GM19468 (cell line): ENCODE measurements around the gene NRM.
A peak's percentile ranks its signal among the peaks of the same experiment; 100 is the strongest.
"Not testable (repeated sequence)": the region's sequence is repeated elsewhere in the genome, so short reads cannot be mapped to it uniquely, and the experiment has no call there.

Experiments
- ATAC-seq: cut with Tn5 transposase; IDR thresholded peaks from one replicate; pipeline ENCODE4 v1.9.1; 2021; ENCODE audit warnings: mild to moderate bottlenecking, moderate library complexity, moderate number of reproducible peaks; ENCODE audit not compliant: unreplicated experiment; ENCODE audit errors: extremely low read depth

Gene NRM

DNA sequence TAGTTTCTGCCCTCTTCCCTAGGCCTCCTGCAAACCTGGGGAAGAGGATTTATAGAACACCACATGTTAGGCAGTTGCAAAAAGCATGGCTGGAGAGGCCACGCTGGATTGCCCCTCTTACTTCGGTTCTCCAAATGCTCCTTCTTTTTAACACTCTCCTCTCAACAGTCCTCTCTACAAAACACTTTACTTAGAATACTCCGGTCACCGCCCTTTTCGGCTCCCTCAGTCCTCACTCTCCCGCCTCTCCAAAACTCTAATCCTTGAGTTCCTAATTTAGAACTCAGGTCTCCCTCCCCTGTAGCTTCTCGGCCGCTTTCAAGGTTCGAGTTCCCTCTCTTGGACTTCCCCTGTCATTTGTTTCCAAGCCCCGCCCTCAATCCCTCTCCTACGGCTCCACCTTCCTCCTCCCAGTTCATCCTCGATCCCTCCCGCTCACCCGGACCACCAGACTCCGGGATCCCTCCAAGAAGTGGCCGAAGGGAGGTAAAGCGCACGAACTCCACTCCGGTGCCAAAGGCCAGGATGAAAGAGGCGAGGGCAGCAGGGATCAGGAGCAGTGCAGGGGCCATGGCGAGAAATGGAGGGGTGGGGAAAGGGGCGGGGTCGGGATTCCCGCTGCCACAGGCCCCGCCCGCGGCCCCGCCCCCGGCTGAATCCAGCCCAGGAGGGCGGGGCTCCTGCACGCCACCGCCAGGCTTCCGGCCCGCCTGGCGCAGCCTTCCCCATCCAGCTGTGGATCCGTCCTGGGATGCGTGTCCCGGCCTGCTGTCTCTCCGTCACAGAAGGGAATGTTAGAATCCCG lies at the start of gene NRM:
TSS of gene NRM (minus strand) at position 582 of the 805 bp plus-strand sequence. CDS start at position 572, 10 bp downstream.
- no peak for ATAC-seq

GRCh38 chr6:30740540-30740870 lies 49.7 kb upstream of the NRM start:
- ATAC-seq = no peak

GRCh38 chr6:30738532-30738931 lies 47.7 kb upstream of the NRM start:
- no peak for ATAC-seq

- ATAC-seq = no peak
Observed at GRCh38 chr6:30735668-30736314, 45.0 kb upstream of the NRM start.

DNA sequence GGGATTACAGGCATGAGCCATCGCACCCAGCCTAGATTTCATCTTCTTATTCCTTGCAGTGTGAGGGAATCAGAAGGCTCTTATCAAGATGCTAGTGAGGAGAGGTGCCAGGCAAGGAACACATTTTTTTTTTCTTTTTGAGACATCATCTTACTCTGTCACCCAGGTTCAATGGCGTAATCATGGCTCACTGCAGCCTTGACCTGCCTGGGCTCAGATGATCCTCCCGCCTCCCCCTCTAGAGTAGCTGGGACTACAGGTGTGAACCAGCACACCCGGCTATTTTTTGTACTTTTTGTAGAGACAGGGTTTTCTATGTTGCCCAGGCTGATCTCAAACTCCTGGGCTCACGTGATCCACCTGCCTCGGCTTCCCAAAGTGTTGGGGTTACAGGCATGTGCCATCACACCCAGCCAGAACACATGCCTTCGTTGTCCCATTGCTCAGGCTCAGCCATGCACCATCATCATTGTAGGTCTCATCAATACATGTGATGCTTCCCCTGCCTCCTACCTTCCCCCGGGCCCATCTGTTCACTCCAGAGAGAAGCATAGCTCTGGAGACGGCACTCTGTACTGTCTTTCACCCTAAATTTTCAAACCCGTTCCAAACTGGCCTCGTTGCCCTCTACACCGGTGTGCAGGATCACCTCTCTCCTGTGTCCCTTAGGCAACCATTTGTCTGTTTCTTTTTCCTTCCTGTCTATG lies 41.6 kb upstream of the NRM start:
- no peak for ATAC-seq

GRCh38 chr6:30730601-30731435 lies 40.0 kb upstream of the NRM start:
- peak; percentile 65 for ATAC-seq

DNA sequence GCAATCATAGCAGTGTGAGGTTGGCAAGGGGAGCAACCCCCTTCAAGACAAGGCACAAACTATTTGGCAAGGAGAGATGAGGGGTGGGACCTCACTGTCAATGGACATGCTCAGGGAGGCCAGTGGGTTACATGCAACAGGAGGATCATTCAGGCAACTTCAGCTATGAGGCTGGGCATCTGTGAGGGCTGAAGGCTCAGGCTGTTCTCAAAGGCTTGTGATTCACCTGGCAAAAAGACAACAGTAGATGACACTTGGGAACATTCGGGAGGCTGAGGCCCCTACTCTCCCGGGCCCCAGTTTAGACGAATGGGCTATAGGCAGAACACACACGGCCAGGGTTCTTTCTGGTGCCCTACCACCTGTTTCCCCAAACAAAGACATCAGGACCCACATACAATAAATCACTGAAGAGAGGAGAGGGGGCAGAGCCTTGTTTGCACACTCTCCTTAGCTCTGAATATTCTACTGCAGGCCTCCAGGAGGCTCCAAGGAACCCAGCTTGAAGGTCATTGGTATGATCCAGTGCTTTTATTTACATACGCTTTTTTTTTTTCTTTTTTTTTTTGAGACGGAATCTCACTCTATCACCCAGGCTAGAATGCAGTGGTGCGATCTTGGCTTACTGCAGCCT lies 37.3 kb upstream of the NRM start:
- no peak for ATAC-seq

- ATAC-seq = no peak
Observed at GRCh38 chr6:30726506-30727413, 36.0 kb upstream of the NRM start.

- ATAC-seq = no peak
Observed at GRCh38 chr6:30725713-30726505, 35.1 kb upstream of the NRM start.

DNA sequence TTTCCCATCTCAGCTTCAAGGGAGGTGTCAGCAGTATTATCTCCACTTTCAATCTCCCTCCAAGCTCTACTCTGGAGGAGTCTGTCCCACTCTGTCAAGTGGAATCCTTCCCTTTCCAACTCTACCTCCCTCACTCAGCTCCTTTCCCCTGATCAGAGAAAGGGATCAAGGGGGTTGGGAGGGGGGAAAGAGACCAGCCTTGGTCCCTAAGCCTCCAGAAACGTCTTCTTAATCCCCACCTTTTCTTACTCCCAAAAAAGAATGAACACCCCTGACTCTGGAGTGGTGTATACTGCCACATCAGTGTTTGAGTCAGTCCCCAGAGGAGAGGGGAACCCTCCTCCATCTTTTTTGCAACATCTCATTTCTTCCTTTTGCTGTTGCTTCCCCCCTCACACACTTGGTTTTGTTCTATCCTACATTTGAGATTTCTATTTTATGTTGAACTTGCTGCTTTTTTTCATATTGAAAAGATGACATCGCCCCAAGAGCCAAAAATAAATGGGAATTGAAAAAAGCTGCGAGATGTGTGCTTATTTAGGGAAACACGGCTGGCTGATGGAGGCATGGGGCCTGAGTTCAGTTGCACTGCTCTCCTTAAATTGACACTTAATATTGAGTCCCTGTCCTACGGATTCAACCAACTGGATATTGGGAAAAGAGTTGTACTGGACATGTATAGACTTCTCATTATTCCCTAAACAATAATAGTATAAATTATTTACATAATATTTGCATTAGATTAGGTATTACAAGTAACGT lies 34.3 kb upstream of the NRM start:
- ATAC-seq = no peak

GRCh38 chr6:30723843-30724741 lies 33.3 kb upstream of the NRM start:
- ATAC-seq = not testable (repeated sequence)

DNA sequence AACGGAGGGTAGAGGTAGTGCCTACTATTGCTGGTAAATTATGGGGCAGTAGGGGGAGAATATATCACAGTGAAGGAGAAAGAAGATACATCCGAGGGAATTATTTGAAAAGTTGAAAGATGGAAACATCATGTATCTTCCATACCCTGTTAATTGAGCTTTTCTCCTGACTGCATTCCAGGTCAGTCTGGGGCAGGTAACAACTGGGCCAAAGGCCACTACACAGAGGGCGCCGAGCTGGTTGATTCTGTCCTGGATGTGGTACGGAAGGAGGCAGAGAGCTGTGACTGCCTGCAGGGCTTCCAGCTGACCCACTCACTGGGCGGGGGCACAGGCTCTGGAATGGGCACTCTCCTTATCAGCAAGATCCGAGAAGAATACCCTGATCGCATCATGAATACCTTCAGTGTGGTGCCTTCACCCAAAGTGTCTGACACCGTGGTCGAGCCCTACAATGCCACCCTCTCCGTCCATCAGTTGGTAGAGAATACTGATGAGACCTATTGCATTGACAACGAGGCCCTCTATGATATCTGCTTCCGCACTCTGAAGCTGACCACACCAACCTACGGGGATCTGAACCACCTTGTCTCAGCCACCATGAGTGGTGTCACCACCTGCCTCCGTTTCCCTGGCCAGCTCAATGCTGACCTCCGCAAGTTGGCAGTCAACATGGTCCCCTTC lies 32.5 kb upstream of the NRM start:
- ATAC-seq = not testable (repeated sequence)

GRCh38 chr6:30722280-30723112 lies 31.7 kb upstream of the NRM start:
- no peak for ATAC-seq

GRCh38 chr6:30722025-30722279 lies 31.2 kb upstream of the NRM start:
- ATAC-seq = not testable (repeated sequence)
